ENCODE results near the gene RNF224.
A peak's percentile ranks its signal among the peaks of the same experiment; 100 is the strongest.
"Not testable (repeated sequence)": the region's sequence is repeated elsewhere in the genome, so short reads cannot be mapped to it uniquely, and the experiment has no call there.

RNF224 gene

DNA sequence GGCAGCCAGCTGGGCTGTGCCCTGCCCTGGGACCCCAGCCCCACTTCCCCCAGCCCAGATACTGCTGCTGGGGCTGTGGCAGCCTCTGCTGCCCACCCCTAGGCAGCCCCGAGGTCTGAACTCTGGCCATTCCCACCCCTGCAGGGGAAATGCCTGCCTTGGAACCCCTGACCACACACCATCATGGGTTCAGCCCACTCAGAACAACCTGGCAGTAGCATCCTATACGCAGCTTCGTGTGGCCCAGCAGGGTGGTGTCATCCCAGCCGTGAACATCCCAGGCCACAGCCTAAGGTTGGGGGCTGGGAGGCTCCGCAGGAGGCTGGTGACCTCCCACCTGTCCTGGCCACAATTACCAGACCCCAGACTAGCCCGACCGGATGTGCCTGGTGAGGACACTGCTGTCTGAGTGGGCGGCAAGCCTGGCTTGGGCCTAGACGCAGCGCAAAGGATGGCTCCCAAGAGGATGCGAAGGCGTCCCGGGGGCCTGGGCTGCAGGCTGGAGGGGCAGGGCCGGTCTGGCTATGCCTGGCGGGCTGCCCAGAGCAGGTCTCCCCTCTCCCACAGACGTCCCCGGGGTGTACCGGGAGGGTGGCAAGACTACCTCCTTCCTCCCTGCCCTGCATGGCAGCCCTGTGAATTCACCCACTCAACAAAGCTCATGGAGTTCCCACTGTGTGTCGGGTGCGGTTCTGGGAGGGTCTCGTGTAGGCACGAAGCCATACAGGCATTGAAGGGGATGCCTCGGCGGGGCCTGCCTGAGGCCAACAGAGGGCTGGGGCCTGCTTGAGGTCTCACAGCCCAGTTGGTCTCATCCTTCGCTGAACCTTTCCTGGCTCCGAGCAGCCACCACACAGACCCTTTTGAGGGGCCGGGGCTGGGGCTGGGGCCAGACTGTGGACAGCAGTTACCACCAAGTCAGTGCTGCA lies 1.9 kb downstream of the RNF224 start:
- no peak for DNase-seq

- DNase-seq, result no peak
These were observed 2.8 kb downstream of the RNF224 start for GRCh38 chr9:137229903-137230704.

DNA sequence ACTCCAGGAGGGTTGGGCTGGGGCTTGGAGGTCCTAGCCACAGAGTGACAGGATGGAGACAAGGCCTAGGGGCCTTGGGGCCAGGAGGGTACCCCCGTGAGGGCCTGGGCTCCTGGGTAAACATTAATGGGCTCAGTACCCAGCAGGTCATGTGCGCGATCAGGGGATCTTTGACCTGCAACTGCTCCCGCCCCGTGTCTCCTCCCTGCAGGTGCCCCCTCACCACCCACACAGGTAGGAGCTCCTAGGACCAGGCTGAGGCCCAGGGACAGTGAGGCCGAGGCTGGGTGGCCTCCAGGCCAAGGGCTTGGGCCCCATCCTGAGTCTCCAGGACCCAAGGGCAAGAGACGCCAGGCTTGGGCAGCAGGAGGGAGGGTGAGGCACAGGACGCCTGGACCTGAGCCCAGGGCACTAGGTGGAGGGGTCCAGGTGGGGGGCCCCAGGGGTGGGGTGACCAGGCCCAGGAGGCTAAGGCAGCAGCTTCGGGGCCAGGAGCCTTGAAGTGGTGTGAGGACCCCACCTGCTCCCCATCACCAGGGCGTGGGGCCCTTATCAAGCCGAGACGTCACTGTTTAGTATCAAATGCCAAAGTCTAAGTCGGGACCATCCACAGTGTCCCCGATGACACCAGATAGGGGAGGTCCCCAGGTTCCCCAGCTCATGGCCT lies 3.5 kb downstream of the RNF224 start, which contains the start of gene SLC34A3:
Gene SLC34A3, plus strand, starts transcription at position 197 of the 667 bp plus-strand sequence. CDS start 802 bp downstream, outside the sequence.
- no peak for DNase-seq

DNA sequence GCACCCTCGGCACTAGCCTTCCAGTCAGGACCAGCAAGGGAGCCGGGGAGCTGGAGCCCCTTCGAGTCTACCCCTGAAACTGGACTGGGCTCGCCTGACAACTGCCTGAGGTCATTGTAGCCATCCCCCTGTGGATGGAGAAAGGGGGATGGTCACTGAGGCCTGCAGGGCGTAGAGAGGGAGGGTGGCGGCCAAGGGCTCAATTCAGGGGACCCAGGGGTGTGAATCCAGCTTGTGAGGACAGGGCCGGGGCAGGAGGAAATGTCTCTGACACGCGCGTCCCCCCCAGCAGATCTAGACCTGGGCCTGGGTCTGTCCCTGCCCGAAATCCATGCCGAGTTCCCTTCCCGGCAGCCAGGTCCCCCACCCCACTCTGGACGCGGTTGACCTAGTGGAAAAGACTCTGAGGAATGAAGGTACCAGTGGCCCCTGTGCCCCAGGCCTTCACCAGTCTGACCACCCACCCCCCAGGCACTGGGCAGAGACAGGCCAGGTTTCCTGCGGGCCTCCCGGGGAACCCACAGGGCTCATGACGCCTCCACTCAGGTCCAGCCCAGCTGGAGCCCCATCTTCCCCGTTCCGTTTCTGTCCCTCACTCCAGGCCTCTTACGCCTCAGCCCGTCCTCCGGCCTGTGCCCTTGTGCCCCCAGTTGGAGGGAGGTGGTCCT lies 4.2 kb downstream of the RNF224 start:
- no peak for DNase-seq

GRCh38 chr9:137232101-137232500 lies 4.8 kb downstream of the RNF224 start:
- no peak for DNase-seq

DNA sequence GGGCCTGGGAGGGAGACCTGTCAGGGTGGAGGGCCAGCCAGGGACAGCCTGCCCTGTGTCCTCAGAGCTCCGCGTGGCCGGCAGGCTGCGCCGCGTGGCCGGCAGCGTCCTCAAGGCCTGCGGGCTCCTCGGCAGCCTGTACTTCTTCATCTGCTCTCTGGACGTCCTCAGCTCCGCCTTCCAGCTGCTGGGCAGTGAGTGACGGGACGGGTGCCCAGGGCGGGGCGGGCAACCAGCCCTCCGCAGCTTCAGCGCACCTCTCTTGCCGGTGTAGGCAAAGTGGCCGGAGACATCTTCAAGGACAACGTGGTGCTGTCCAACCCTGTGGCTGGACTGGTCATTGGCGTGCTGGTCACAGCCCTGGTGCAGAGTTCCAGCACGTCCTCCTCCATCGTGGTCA lies 5.2 kb downstream of the RNF224 start:
- no peak for DNase-seq

DNA sequence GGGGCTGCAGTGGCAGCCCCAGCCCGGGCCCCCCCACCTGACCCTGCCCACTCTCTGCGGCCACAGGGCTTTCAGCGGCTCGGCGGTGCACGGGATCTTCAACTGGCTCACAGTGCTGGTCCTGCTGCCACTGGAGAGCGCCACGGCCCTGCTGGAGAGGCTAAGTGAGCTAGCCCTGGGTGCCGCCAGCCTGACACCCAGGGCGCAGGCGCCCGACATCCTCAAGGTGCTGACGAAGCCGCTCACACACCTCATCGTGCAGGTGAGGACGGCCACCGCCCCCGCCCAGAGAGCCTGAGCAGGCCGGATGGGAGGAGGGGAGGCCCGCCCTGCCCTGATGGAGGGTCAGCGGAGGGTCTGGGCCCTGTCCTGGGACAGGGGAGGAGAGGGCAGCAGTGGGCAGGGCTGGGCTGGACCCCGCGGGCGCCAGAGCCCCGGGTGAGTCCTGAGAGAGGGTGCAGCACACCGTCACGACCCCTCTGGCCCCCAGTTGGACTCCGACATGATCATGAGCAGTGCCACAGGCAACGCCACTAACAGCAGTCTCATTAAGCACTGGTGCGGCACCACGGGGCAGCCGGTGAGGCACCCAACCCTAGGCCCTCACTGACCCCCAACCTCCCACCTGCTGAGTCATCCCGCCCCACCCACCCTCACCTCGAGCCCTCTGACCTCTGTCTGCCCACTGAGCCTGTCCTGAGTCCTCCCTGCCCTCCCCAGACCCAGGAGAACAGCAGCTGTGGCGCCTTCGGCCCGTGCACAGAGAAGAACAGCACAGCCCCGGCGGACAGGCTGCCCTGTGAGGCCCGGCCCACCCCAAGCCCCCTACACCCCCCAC lies 6.1 kb downstream of the RNF224 start:
- DNase-seq, result no peak

DNA sequence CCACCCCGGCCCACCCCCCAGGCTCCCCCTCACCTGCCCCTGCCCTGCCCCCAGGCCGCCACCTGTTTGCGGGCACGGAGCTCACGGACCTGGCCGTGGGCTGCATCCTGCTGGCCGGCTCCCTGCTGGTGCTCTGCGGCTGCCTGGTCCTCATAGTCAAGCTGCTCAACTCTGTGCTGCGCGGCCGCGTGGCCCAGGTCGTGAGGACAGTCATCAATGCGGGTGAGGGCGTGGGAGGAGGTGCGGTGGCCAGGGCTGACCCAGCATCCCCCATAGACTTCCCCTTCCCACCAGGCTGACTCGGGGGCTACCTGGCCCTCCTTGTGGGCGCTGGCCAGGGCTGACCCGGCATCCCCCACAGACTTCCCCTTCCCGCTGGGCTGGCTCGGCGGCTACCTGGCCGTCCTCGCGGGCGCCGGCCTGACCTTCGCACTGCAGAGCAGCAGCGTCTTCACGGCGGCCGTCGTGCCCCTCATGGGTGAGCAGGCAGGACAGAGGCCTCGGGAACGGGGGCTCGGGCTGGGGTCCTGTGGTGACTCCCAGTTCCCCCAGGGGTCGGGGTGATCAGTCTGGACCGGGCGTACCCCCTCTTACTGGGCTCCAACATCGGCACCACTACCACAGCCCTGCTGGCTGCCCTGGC lies 6.9 kb downstream of the RNF224 start:
- no peak for DNase-seq

DNA sequence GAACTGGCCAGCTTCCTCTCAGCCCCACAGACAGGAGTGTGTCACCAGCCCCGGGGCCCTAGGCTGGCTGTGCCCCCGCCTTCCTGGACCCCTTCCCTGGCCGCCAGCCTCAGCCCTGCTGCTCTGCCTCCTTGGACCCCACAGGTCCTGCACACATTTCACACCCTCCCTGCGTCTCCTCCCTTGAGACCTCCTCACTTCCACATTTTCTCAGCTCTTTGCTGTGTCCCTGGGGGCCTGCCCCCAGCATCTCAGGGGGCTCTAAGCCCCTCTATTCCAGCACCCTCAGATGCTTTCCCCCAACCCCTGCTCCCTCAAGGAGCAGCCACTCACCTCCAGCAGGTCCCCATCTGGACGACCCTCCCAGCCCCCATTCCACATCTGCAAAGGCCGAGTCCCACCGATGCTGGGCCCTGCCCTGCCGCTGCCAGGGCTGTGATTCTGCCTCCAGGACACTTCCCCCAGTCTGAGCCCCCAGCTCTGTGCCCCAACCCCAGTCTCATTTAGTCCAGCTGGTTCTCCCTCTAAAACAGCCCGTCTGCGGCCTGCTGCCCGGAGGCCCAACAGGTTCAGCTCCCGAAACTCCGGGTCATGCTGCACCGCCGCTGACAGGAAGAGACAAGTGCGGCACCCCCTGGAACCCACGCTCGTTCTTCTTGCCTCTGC lies 7.6 kb downstream of the RNF224 start:
- no peak for DNase-seq

DNA sequence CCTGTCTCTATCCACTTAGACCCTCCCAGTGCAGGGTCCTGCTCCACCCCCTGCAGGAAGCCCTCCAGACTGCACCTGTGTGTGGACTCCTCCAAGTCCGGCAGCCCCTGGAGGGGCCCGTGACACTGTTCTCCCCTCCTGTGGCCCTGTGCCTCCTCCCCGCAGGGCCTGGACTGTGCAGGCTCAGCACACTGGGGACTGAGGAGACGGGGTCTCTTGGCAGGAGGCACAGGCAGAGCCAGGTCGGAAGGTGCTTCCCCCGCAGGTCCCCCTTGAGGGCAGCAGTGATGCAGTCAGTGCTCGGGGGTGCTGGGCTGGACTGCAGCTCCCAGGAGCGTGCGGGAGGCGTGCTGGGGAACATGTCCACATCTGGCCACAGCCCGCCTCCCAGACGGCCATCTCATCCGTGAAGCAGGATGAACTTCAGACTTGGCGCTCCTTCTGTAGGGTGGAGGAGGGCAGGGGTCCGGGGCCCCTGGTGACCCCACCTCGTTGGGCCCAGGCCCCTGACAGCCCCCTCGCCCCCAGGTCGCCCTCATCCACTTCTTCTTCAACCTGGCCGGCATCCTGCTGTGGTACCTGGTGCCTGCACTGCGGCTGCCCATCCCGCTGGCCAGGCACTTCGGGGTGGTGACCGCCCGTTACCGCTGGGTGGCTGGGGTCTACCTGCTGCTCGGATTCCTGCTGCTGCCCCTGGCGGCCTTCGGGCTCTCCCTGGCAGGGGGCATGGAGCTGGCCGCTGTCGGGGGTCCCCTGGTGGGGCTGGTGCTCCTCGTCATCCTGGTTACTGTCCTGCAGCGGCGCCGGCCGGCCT lies 8.3 kb downstream of the RNF224 start:
- no peak for DNase-seq

GRCh38 chr9:137236238-137236935 lies 9.1 kb downstream of the RNF224 start:
- DNase-seq, result peak; percentile 91 to 94

GRCh38 chr9:137236936-137237421 lies 9.7 kb downstream of the RNF224 start:
- DNase-seq, result no peak

DNA sequence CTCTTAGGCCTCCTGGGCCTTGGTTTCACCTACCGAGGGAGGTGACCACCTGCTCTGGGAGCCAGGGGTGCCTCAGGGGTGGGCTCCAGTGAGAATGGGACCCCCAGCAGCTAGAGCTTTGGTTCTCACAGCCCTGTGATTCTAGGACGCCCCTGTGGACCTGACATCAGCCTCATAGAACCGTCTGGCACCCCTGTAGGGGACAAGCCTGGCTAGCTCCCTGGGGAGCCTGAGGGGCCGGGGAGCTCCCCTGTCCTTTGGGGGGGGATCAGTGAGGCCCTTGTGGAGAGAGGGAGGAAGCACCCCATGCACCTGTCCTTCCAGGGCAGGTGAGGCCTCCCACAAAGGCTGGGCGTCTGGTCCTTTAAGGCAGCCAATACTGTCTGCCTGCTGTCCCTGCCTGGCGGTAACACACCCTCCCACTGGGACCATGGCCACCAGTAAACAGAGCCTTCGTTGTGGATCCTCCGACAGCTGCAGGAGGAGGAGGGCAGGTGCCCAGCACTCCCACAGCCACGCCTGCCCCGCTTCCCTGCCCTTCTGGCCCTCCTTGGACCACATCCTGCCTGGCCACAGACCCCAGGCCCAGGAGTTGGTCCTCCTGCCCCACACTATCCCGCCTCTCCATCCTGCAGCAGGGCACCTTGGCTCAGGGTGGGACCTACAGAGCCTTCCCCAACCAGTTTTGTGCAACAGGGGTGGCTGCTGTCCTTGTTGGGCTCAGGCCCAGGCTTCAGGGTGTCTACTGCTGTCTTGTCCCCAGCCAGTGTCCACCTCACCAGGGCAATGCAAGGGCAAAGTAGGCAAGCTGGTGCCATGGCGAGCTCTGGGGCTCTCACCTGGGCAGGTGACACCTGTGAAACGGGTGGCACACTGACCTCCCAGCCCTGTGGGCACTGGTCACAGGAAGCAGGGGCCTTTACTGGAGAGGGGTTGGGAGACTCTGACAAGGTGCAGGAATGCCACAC lies 10.7 kb downstream of the RNF224 start:
- no peak for DNase-seq

GRCh38 chr9:137239541-137240200 lies 12.4 kb downstream of the RNF224 start:
- DNase-seq, result not testable (repeated sequence)

DNA sequence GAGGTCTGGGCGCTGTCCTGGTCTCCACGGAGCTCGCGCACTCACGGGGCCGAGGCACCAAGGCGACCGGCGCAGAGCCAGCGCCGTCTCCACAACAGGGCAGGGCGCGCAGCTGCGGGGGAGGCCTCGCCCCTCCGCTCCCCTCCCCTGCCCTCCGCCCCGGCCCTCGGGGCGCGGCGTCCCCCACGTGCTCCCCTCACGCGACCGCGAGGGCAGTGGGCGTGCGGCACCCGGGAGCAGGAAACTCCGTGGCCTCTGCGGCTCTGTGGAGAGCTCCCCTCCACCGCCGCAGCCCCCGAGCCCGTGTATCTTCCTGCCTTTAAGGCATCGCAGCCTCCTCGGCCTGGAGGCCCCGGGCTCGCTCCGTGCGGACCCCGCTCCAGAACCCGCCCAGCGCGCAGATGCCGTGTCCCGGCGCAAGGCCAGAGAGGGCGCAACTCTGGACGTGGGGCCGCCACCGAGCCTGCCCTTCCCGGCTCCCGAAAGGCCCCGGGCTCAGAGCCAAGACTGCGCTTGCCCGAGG lies 13.1 kb downstream of the RNF224 start:
- peak; percentile 49 to 51 for DNase-seq

DNA sequence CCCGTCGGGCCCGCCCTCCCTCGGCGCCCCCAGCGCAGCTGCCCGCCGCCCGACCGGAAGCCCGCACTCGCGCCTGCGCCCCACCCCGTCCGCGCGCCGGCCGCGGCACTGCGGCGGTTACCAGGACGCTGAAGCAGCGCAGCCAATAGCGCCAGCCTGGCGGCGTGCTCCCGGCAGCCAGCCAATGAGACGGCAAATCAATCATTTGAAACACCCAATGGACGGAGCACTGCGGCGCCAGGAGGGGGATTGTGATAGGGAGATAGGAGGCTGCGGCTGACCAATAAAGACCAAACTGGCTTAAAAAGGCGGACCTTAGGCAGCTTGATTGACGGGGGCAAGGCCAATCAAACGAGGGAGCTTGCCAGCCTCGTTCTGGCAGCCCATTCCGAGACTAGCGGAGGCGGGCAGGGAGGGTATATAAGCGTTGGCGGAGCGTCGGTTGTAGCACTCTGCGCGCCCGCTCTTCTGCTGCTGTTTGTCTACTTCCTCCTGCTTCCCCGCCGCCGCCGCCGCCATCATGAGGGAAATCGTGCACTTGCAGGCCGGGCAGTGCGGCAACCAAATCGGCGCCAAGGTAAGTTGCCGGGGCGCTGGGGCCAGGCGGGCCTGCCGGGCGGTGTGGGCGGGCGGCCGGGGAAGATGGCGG lies 13.7 kb downstream of the RNF224 start, which contains the start of gene TUBB4B:
Gene TUBB4B, plus strand, starts transcription at position 447 of the 649 bp plus-strand sequence. Its CDS starts 74 bp downstream, at position 521.
- peak; percentile 92 to 93 for DNase-seq
